K562 (cell line): ENCODE data around the gene TMEM135.

Source experiments
- ATF3 ChIP-seq, 2 experiments: fragments of 450-650 bp in 1 of 2; sonication (generic) in 1 of 2; formaldehyde crosslinking in 1 of 2; IDR thresholded peaks in 1 of 2; conservative IDR thresholded peaks in 1 of 2; 2 replicates each; pipeline versions ENCODE4 v1.6.1 to v1.8.1; 2016 to 2023; ENCODE audit warnings: mild to moderate bottlenecking in 2 of 2, moderate library complexity in 2 of 2, inconsistent platforms in 1 of 2, missing genetic modification reagents in 1 of 2
- CTCF ChIP-seq, 3 experiments: IDR thresholded peaks in 2 of 3; conservative IDR thresholded peaks in 1 of 3; 2 replicates each; pipeline ENCODE4 v1.5.1; 2011 to 2012; ENCODE audit warnings: low read length in 3 of 3, mild to moderate bottlenecking in 3 of 3, control low read depth in 2 of 3, improper control_type of control experiment in 1 of 3, inconsistent platforms in 1 of 3, low read depth in 1 of 3, mixed read lengths in 1 of 3, moderate library complexity in 1 of 3; ENCODE audit not compliant: insufficient read depth in 2 of 3
- EHMT2 ChIP-seq: fragments of 450-650 bp; IDR thresholded peaks from 2 replicates; pipeline ENCODE4 v1.6.1; 2018; ENCODE audit warnings: antibody characterized with exemption
- EP300 ChIP-seq: IDR thresholded peaks from 2 replicates; pipeline ENCODE4 v1.6.1; 2012; ENCODE audit warnings: low read length, improper control_type of control experiment
- EZH2 ChIP-seq: IDR thresholded peaks from 2 replicates; pipeline ENCODE4 v1.6.1; 2012; ENCODE audit warnings: low read depth, mild to moderate bottlenecking, inconsistent platforms, low read length, borderline replicate concordance
- HINFP ChIP-seq: fragments of 450-650 bp; conservative IDR thresholded peaks from 2 replicates; pipeline ENCODE4 v1.6.1; 2016; ENCODE audit warnings: missing genetic modification characterization, low read depth, mild to moderate bottlenecking, control low read depth, missing compliant biosample characterization
- SMAD2 ChIP-seq: fragments of 150-350 bp; IDR thresholded peaks from 2 replicates; pipeline ENCODE4 v1.6.1; 2014; ENCODE audit warnings: low read depth, mild to moderate bottlenecking, low read length
- TFAM ChIP-seq: fragments of 250-450 bp; sonication (Bioruptor Pico); conservative IDR thresholded peaks from 2 replicates; pipeline ENCODE4 v1.5.0; 2021; ENCODE audit warnings: mild to moderate bottlenecking, moderate library complexity
- ZNF384 ChIP-seq: IDR thresholded peaks from 2 replicates; pipeline ENCODE4 v1.6.1; 2012; ENCODE audit warnings: low read depth, low read length, improper control_type of control experiment
- ZNF408 ChIP-seq: fragments of 250-450 bp; sonication (Bioruptor Pico); IDR thresholded peaks from 2 replicates; pipeline ENCODE4 v1.4.0; 2020; ENCODE audit warnings: low read depth, mild to moderate bottlenecking, moderate library complexity
- ZNF586 ChIP-seq: fragments of 450-650 bp; formaldehyde crosslinking; conservative IDR thresholded peaks from 2 replicates; pipeline ENCODE4 v1.4.0; 2020; ENCODE audit warnings: mild to moderate bottlenecking, moderate library complexity

- TF ChIP-seq TFAM (CRISPR knock-in tag) (no peak), ZNF384 (no peak), EZH2 (no peak), EP300 (no peak), SMAD2 (no peak), EHMT2 (no peak), HINFP (tag) (no peak), ATF3 (IDR thresholded peaks at IDR 0.05) (no peak), ATF3 (CRISPR knock-in tag; conservative IDR thresholded peaks at IDR 0.05) (no peak), ZNF586 (CRISPR knock-in tag) (no peak), ZNF408 (CRISPR knock-in tag) (no peak), CTCF (IDR thresholded peaks at IDR 0.05 in 2 of 3, conservative IDR thresholded peaks at IDR 0.05 in 1 of 3; ENCODE audit: insufficient read depth in 2 of 3, low read depth in 1 of 3, low read length in 3 of 3) (no peak)
Measured at GRCh38 chr11:87059596-87060390, 22.1 kb downstream of the TMEM135 start.
